GM23248 (cell line): ENCODE results near the gene IMMT.

Experiments
- EZH2 ChIP-seq: fragments of 200-600 bp; sonication (generic); IDR thresholded peaks from 2 replicates; pipeline ENCODE4 v1.6.1; 2018; ENCODE audit warnings: antibody characterized with exemption, mild to moderate bottlenecking; ENCODE audit not compliant: insufficient read depth, poor library complexity, severe bottlenecking
- EZH2phosphoT487 ChIP-seq: fragments of 200-600 bp; sonication (generic); IDR thresholded peaks from 2 replicates; pipeline ENCODE4 v1.6.1; 2018; ENCODE audit warnings: antibody characterized with exemption, moderate library complexity, mild to moderate bottlenecking, low read depth; ENCODE audit not compliant: insufficient read depth

GRCh38 chr2:86226070-86226469, 30.8 kb upstream of the IMMT start:
- TF ChIP-seq EZH2phosphoT487 (no peak), EZH2 (no peak)
